ENCODE results near the gene ZNF692.
A peak's percentile ranks its signal among the peaks of the same experiment; 100 is the strongest.

The ZNF692 gene

GRCh38 chr1:248881261-248881660, 22.4 kb upstream of the ZNF692 start:
- DNase-seq = no peak

DNA sequence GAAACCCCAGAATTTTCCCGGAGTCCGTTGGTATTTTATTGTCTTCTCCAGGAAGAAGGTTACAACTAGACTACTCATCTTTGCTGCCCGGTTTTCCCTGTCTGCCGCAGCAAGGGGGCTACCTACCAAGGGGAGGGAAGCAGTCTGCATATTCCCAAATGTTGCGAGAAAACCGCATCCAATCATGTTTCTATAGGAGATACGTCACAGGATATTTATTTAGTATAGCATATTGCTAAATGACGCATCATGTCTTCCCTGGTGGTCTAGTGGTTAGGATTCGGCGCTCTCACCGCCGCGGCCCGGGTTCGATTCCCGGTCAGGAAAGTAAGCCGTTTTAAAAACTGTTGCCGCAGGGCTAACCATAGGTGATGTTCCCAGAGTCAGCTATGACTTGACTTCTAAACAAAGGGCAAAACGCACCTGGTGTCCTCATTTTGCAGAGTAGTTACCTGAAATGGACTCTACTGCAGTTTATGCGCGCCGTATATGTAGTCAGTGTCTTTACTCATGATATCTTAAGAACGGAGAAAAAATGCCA, 15.2 kb upstream of the ZNF692 start:
- peak; percentile 82 for DNase-seq

DNA sequence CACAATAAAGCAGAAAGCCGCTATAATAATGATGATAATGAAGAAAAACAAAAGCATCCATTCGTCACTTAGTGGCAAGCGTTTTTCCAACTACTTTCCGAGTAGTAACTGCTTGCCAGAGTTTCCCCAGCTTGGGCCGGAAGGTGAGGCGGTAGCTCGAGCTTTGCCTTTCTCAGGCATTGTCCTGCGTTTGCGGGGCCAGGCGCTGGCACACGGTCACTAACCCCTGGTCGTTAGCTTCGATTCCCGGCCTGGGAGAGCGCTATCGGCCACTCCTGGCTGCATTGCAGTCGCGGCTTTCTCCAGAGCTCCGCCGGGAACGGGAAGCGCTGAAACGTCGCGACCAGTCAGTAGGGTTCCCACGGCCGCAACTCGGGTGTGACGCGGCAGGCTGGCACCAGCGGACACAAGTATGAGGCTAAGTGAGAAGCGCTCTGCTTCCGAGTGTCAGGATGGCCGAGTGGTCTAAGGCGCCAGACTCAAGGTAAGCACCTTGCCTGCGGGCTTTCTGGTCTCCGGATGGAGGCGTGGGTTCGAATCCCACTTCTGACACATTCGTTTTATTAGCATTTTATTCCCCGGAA, 14.6 kb upstream of the ZNF692 start:
- peak; percentile 94 for DNase-seq

DNA sequence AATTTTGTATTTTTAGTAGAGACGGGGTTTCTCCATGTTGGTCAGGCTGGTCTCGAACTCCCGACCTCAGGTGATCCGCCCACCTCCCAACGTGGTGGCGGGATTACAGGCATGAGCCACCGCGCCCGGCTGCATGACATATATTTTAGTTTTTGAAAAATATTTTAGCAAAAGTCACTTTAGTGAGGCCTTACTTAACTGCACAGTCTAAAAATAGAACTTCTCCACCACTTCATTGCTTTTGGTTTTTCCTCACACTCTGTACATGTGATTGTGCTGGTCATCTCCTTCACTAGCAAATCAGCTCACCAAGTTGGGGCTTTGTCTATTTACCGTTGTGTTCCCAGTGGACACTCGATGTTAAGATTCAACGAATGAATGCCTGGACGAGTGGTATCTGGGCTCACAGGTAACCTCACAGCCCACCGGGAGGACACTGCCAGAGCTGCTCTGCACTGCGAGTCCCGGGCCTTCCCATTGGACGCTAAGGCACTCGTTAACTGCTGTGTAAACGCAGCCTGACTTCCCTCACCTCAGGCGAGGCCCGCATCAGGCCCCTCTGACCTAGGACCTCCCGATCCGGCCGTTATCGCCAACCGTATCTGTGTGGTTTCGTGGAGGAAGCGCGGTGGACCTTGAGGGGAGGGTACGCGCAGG, 14.0 kb upstream of the ZNF692 start:
- DNase-seq = no peak

- DNase-seq = no peak
These were observed 13.0 kb upstream of the ZNF692 start for GRCh38 chr1:248871837-248872401.

GRCh38 chr1:248862998-248863881, 4.4 kb upstream of the ZNF692 start:
- peak; percentile 77 for DNase-seq

DNA sequence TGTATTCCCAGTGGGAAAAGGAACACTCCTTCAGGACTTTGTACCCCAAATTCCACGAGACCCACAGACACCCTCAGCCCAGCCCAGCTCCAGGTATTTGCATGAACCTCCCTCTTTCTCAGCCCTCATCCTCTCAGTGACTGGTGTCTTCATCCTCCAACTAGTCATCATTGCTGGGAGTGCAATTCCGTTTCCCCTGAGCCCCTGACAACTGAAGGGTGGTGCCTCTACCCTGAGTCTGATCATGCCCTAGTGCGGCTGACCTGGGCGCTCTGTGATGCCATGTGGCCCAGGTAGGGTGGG, 3.8 kb upstream of the ZNF692 start:
- DNase-seq = no peak

GRCh38 chr1:248861616-248862015, 2.7 kb upstream of the ZNF692 start:
- no peak for DNase-seq

- DNase-seq = no peak
These were observed 1.1 kb upstream of the ZNF692 start for GRCh38 chr1:248860007-248860406.

DNA sequence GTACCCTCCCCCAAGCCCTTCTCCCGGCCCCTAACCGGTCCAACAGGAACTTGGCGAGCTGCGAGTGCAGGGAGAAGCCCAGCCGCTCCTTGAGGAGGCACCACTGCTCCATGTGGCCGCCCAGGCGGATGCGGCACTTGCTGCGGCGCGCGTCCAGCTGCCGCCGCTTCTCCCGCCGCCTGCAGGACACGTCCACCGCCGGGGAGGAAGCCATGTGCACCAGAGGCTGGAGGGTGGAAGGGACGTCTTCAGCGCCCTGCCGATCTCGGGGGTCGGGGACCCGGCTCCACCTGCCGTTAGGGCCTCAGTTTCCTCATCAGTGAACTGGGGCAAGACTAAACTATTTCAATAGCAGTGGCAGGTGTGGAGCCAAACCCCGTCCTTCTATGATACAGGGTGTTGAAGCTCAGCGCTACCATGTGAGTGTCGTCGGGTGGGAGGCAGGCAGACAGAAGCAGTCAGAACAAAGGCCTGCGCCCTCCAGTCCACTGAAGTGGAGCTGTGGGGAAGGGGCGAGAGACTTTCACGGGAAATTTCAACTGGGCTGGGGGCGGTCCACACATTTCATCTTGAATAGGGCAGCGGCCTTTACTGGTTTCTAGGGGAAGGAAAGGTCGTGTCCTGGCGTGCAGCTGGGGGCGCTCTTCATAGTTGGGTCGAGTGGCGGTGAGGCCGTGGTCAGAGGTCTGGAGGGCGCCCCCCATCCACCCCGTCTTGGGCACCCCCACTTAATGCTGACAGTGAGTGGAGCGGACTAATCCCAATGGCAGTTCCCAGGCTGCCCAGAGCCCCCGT, 592 bp downstream of the ZNF692 start:
- peak; percentile 45 for DNase-seq

DNA sequence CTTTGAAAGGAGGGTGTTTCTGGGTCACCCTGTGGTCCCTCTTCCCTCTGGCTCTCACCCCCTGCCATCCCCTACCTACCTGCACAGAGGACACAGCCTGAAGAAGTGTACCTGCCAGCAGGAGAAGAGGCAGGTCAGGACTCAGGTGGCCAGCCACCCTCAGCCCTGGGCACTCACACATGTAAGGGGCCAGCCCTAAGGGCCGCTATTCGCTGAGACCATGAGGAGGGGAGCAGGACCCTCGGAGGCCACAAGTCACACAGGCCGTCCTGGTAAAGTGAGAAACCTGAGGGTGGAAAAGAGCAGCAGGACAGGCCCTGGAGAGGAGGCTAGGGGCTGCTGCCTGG, 1.2 kb downstream of the ZNF692 start:
- no peak for DNase-seq

DNA sequence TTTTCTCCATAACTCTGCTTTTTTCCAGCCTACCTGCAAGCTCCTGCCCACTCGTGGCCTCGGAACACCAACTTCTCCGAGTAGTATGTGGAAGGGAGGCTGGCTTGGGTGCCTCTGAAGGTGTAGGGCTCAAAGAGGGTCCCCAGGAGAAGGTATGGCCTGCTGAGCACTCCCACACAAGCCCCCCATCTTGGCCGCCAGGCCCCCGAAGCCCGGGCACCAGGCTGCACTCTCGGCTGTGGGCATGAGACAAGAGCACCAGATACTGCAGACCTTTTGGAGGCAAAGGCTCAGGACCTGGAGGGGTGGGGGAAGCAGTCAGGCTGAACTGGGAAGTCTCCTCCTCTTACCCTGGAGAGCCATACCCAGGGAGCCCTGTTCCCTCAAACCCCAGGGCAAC, 1.7 kb downstream of the ZNF692 start:
- no peak for DNase-seq

DNA sequence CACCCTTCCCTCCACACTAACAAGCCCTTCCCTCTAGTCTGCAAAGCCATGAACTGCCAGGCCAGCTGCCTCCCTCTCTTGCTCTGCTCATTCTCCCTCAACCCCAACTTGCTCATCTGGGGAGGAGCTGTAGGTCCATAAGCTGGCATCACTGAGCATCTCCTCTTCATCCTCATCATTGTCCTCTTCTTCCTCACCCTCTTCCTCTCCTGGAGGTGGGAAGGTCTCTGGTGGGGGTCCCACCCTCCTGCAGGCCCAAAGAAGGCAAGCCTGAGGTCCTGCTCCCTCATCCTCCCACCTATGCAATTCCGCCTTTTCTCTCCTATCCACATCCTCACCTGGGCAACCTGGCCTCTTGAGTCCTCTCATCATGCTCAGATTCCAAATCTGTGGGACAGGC, 2.7 kb downstream of the ZNF692 start:
- DNase-seq = no peak

GRCh38 chr1:248855580-248855979, 3.3 kb downstream of the ZNF692 start:
- no peak for DNase-seq

DNA sequence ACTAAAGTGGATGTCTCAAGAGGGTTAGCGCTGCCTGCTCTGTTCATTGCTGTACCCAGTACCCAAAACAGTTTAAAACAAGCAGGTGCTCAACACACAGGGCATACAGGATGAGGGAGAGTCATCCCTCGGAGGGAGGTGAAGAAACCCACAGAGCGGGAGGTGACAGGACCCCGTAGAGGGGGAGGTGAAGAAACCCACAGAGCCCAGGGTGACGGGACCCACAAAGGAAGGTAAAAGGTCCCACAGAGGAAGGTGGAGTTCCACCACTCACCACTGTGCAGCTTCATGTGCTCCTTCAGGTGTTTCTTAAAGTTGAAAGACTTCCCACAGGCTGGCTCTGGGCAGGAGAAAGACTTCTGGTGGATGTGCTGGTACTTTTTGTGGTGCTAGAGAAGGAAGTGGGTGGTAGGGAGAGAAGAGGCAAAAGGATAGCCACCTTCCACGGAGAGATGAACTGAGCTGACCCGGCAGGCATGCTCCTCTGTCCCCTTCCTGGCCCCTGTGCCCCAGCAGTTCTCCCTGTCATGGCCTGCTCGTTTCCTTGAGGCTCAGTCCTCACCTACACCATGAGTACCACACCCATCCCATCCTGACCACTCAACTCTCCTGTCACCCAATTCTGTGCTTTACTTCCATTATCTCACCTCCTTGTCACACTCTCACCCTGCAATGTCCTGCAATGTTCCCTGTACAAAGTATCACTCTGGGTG, 5.1 kb downstream of the ZNF692 start:
- DNase-seq = no peak

DNA sequence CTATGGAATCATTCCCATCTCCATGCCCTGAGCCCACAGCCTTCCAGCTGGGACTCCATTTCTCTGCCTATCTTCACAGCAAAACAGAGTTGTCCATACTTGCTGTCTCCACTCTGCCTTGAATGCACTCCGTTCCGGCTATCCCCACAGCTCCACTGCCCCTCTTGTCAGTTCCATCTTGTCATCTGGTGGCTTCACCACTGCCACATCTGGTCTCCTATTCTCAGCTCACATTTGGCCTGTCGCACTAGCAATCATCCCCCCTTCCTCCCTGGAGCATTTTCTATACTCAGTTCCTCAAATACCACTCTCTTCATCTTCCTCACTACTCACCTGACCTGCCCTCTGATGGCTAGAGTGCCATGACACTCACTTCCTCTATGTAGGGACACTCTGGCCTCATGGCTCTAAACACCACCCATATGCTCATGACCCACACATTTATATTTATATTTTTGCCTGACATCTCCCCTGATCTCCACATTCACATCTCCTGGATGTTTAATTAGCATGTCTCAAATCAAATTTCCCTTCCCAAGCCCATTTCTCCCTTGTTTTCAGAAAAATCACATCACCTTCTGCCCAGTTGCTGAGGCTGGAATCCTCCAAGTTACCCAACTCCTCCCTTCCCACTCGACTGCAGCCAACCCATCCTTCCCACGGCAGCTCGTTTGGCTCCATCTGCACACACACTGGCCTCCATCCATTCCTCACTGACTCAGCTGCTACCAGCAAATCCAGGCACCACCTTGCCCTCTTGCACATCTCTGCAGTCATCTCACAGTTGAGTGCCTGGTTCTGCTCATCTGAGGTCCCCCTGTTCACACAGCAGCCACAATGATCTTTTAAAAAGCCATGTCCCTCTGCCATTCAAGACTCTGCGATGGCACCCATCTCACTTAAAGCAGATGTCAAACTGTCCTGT, 6.1 kb downstream of the ZNF692 start:
- DNase-seq = no peak

DNA sequence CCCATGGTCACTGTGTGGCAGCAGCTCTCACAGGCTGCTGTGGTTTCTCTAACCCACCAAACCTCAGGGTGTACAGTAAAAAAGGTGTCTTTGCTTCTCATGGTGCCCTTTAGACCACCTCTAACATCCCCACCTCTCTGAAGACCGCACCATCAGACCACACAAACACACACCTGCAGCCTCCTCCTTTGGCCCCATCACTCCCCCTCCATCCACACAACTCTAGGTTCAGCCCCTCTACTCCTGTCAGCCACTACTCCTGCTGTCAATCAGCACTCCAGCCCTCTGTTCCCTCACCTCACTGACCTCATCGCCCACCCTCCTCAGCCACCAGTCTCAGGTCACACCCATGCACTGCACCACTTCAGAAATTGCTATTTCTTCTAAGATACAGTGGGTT, 7.5 kb downstream of the ZNF692 start:
- DNase-seq = no peak

- no peak for DNase-seq
These were observed 8.2 kb downstream of the ZNF692 start for GRCh38 chr1:248850536-248851251.

DNA sequence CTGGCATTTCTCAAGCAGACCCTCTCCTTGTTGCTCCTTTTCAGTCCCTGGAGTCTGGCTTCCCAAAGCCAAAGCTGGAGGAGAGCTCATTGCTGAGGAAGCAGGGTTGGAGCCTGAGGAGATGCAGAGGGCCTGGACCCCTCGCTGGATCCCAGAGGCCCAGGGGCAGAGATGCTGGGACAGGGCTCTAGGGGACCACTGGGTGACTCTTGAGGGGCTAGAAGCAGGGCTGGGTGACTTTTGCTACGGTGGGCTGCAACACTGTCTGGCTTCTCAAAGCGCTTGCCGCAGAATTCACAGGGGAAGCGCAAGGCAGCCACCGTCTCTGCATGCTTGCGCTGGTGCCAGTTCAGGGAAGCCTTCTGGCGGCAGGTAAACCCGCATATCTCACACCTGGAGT, 8.8 kb downstream of the ZNF692 start:
- DNase-seq = no peak

DNA sequence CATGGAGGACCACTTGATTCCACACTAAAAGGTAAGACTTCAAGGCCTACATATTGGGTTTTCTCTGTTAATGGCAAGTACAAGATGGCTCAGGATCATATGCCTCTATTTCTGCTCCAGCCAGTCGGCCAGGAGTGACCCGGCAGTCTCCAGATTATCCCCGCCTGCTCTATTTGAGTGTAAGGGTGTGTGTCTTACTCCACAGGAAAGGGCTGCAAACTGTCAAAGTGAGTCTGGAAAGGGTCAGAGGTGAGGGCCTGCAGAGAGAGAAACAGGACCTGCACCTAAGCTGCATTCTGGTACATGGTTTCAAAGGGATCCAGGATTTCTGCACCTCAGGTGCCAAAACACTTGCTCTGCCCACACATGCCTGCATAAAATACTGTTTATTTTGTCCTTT, 9.2 kb downstream of the ZNF692 start:
- no peak for DNase-seq

Data from NCI-H1048 (cell line).